ENCODE measurements around the gene FKBP6.

FKBP6 gene

GRCh38 chr7:73343671-73344380, 15.9 kb downstream of the FKBP6 start:
- CTCF ChIA-PET: interaction anchor here (0.5 to 1.4 kb wide), 3 partner anchors 9 to 392 kb away, joined by 4 read pairs; no protein-coding TSS in a partner anchor
- no peaks in the 10 kb centered on the region for H3K4me1 ChIP-seq (ENCODE audit: control insufficient read depth, insufficient read depth, low read length)
- POLR2A ChIA-PET: no interaction called here

GRCh38 chr7:73345538-73345937, 17.6 kb downstream of the FKBP6 start:
- CTCF ChIA-PET: interaction anchor here (0.6 to 1.3 kb wide), 4 partner anchors 15 to 602 kb away, joined by 3 to 5 read pairs (median 3); no protein-coding TSS in a partner anchor
- Histone ChIP-seq H3K27ac (ENCODE audit: extremely low read depth, low read depth, low read length) (no peak overlapping the region), H3K4me3 (ENCODE audit: low read depth, low read length) (no peak overlapping the region), H3K9me3 (ENCODE audit: control insufficient read depth, insufficient read depth, low read depth, low read length) (no peaks in the 10 kb centered on the region), H3K36me3 (ENCODE audit: control insufficient read depth in 2 of 2, insufficient read depth in 1 of 2, low read length in 2 of 2) (no peaks in the 10 kb centered on the region), H3K4me1 (ENCODE audit: control insufficient read depth, insufficient read depth, low read length) (no peaks in the 10 kb centered on the region)
- POLR2A ChIA-PET: no interaction called here
- peak; percentile 37; the same call in 1 of the 2 replicates for TF ChIP-seq SCRT2 (tag by site-specific recombination; IDR thresholded peaks at IDR 0.05)
- no peak for TF ChIP-seq ZNF239 (tag by site-specific recombination; IDR thresholded peaks at IDR 0.05)
- no peak for TF ChIP-seq ZNF600 (tag by site-specific recombination; IDR thresholded peaks at IDR 0.05)
- TF ChIP-seq HOXD13 (CRISPR knock-in tag; IDR thresholded peaks at IDR 0.05; ENCODE audit: borderline replicate concordance): no peak

More at GRCh38 chr7:73343671-73344380, 15.9 kb downstream of the FKBP6 start:
- H3K27ac ChIP-seq (ENCODE audit: extremely low read depth, low read depth, low read length): no peak overlapping the region
- H3K36me3 ChIP-seq (ENCODE audit: control insufficient read depth in 2 of 2, insufficient read depth in 1 of 2, low read length in 2 of 2): no peaks in the 10 kb centered on the region
- H3K4me3 ChIP-seq (ENCODE audit: low read depth, low read length): no peak overlapping the region
- no peaks in the 10 kb centered on the region for H3K9me3 ChIP-seq (ENCODE audit: control insufficient read depth, insufficient read depth, low read depth, low read length)
- TF ChIP-seq, protein P1, sequence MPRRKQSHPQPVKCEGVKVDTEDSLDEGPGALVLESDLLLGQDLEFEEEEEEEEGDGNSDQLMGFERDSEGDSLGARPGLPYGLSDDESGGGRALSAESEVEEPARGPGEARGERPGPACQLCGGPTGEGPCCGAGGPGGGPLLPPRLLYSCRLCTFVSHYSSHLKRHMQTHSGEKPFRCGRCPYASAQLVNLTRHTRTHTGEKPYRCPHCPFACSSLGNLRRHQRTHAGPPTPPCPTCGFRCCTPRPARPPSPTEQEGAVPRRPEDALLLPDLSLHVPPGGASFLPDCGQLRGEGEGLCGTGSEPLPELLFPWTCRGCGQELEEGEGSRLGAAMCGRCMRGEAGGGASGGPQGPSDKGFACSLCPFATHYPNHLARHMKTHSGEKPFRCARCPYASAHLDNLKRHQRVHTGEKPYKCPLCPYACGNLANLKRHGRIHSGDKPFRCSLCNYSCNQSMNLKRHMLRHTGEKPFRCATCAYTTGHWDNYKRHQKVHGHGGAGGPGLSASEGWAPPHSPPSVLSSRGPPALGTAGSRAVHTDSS (tag by site-specific recombination; IDR thresholded peaks at IDR 0.05): no peak
- TF ChIP-seq, protein P2, sequence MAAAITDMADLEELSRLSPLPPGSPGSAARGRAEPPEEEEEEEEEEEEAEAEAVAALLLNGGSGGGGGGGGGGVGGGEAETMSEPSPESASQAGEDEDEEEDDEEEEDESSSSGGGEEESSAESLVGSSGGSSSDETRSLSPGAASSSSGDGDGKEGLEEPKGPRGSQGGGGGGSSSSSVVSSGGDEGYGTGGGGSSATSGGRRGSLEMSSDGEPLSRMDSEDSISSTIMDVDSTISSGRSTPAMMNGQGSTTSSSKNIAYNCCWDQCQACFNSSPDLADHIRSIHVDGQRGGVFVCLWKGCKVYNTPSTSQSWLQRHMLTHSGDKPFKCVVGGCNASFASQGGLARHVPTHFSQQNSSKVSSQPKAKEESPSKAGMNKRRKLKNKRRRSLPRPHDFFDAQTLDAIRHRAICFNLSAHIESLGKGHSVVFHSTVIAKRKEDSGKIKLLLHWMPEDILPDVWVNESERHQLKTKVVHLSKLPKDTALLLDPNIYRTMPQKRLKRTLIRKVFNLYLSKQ (tag by site-specific recombination; IDR thresholded peaks at IDR 0.05; ENCODE audit: borderline replicate concordance): no peak
- TF ChIP-seq ZFP41 (tag by site-specific recombination; IDR thresholded peaks at IDR 0.05; ENCODE audit: borderline replicate concordance): no peak
- TF ChIP-seq, protein P3, sequence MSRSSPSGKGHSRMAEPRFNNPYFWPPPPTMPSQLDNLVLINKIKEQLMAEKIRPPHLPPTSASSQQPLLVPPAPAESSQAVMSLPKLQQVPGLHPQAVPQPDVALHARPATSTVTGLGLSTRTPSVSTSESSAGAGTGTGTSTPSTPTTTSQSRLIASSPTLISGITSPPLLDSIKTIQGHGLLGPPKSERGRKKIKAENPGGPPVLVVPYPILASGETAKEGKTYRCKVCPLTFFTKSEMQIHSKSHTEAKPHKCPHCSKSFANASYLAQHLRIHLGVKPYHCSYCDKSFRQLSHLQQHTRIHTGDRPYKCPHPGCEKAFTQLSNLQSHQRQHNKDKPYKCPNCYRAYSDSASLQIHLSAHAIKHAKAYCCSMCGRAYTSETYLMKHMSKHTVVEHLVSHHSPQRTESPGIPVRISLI (tag by site-specific recombination; IDR thresholded peaks at IDR 0.05): no peak

DNA sequence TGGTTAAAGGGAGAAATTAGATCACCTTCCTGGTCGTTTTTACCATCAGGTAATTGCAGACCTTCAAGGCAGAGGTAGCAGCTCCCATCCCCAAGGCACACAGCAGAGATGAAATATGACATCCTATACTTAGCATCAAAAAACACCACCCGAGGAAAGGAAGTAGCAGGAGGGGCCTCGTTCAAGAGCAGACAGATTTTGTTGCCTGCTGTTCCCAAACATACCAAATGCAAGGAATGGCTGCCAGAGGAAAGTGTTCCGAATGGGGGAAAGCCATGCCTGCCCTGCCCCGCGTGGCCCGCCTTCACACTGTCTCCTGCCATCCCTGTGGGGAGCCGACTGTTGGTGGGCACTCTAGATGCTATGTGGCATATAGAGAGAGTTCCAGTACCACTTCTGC, 18.0 kb downstream of the FKBP6 start:
- TF ChIP-seq ZNF561 (tag by site-specific recombination; IDR thresholded peaks at IDR 0.05; ENCODE audit: borderline replicate concordance) (no peak), KLF8 (tag by site-specific recombination; IDR thresholded peaks at IDR 0.05) (no peak), GLI2 (tag by site-specific recombination; IDR thresholded peaks at IDR 0.05; ENCODE audit: borderline replicate concordance, low read depth) (no peak), ZNF335 (tag by site-specific recombination; conservative IDR thresholded peaks at IDR 0.05) (no peak), ZNF324 (tag by site-specific recombination; IDR thresholded peaks at IDR 0.05) (no peak), ZNF580 (tag by site-specific recombination; IDR thresholded peaks at IDR 0.05) (no peak), ZSCAN16 (tag by site-specific recombination; IDR thresholded peaks at IDR 0.05) (no peak), REPIN1 (tag by site-specific recombination; IDR thresholded peaks at IDR 0.05; ENCODE audit: low read depth) (no peak), KLF9 (tag by site-specific recombination; IDR thresholded peaks at IDR 0.05; ENCODE audit: low read depth) (no peak), ZNF266 (tag by site-specific recombination; IDR thresholded peaks at IDR 0.05; ENCODE audit: low read depth) (no peak)
- TF ChIP-seq, protein P4, sequence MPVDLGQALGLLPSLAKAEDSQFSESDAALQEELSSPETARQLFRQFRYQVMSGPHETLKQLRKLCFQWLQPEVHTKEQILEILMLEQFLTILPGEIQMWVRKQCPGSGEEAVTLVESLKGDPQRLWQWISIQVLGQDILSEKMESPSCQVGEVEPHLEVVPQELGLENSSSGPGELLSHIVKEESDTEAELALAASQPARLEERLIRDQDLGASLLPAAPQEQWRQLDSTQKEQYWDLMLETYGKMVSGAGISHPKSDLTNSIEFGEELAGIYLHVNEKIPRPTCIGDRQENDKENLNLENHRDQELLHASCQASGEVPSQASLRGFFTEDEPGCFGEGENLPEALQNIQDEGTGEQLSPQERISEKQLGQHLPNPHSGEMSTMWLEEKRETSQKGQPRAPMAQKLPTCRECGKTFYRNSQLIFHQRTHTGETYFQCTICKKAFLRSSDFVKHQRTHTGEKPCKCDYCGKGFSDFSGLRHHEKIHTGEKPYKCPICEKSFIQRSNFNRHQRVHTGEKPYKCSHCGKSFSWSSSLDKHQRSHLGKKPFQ (tag by site-specific recombination; IDR thresholded peaks at IDR 0.05): no peak
- TF ChIP-seq, protein P5, sequence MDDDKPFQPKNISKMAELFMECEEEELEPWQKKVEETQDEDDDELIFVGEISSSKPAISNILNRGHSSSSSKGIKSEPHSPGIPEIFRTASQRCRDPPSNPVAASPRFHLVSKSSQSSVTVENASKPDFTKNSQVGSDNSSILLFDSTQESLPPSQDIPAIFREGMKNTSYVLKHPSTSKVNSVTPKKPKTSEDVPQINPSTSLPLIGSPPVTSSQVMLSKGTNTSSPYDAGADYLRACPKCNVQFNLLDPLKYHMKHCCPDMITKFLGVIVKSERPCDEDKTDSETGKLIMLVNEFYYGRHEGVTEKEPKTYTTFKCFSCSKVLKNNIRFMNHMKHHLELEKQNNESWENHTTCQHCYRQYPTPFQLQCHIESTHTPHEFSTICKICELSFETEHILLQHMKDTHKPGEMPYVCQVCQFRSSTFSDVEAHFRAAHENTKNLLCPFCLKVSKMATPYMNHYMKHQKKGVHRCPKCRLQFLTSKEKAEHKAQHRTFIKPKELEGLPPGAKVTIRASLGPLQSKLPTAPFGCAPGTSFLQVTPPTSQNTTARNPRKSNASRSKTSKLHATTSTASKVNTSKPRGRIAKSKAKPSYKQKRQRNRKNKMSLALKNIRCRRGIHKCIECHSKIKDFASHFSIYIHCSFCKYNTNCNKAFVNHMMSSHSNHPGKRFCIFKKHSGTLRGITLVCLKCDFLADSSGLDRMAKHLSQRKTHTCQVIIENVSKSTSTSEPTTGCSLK (tag by site-specific recombination; IDR thresholded peaks at IDR 0.05): no peak
- no peak overlapping the region for H3K27ac ChIP-seq (ENCODE audit: extremely low read depth, low read depth, low read length)
- ChIA-PET CTCF (interaction anchor here (0.6 to 1.3 kb wide), 3 partner anchors 19 to 602 kb away, joined by 3 to 5 read pairs (median 3); no protein-coding TSS in a partner anchor), POLR2A (no interaction called here)
- no peaks in the 10 kb centered on the region for H3K4me1 ChIP-seq (ENCODE audit: control insufficient read depth, insufficient read depth, low read length)
- H3K36me3 ChIP-seq (ENCODE audit: control insufficient read depth in 2 of 2, insufficient read depth in 1 of 2, low read length in 2 of 2): no peaks in the 10 kb centered on the region
- H3K4me3 ChIP-seq (ENCODE audit: low read depth, low read length): no peak overlapping the region
- no peaks in the 10 kb centered on the region for H3K9me3 ChIP-seq (ENCODE audit: control insufficient read depth, insufficient read depth, low read depth, low read length)

Measured in HEK293 (cell line).